Progenitor cell of endocrine pancreas (in vitro differentiated cells): ENCODE data around the gene APP. TPM values are rescaled to one million over a fixed set of nuclear protein-coding genes. Genes with fewer than 3 reads are reported as not detected.
"Not testable (repeated sequence)": the region's sequence is repeated elsewhere in the genome, so short reads cannot be mapped to it uniquely, and the experiment has no call there.

Source experiments
- DNase-seq: peaks from one replicate; pipeline ENCODE4 v3.0.0; 2021; ENCODE audit warnings: low spot score; ENCODE audit not compliant: unreplicated experiment
- H3K27ac Mint-ChIP-seq: 2 replicates; pipeline ENCODE4 v1.8.0; 2021; ENCODE audit warnings: mild to moderate bottlenecking, moderate library complexity, mixed read lengths
- H3K27me3 Mint-ChIP-seq: 2 replicates; pipeline ENCODE4 v1.8.0; 2021; ENCODE audit warnings: mixed read lengths
- H3K36me3 Mint-ChIP-seq: 2 replicates; pipeline ENCODE4 v1.8.0; 2022; ENCODE audit warnings: mixed read lengths; ENCODE audit not compliant: insufficient read depth
- H3K4me1 Mint-ChIP-seq: 2 replicates; pipeline ENCODE4 v1.8.0; 2021; ENCODE audit warnings: low read depth, mixed read lengths
- H3K4me3 Mint-ChIP-seq: 2 replicates; pipeline ENCODE4 v1.8.0; 2021; ENCODE audit warnings: low read depth, mild to moderate bottlenecking, moderate library complexity, mixed read lengths
- H3K9me3 Mint-ChIP-seq: 2 replicates; pipeline ENCODE4 v1.8.0; 2021; ENCODE audit warnings: low read depth, mixed read lengths
- total RNA-seq: library from RNA; stranded (reverse); gene quantifications from 2 replicates; pipeline ENCODE4 v1.2.1, GENCODE V29; 2021
- TF ChIP-seq, protein P1 (sequence below): fragments of 200-600 bp; sonication (generic); IDR thresholded peaks from one replicate; pipeline ENCODE4 v1.5.0; 2021; ENCODE audit warnings: antibody characterized with exemption, mild to moderate bottlenecking; ENCODE audit not compliant: unreplicated experiment

Gene APP
- total RNA-seq, 1 donor from 2014 or later = 631 TPM

DNA sequence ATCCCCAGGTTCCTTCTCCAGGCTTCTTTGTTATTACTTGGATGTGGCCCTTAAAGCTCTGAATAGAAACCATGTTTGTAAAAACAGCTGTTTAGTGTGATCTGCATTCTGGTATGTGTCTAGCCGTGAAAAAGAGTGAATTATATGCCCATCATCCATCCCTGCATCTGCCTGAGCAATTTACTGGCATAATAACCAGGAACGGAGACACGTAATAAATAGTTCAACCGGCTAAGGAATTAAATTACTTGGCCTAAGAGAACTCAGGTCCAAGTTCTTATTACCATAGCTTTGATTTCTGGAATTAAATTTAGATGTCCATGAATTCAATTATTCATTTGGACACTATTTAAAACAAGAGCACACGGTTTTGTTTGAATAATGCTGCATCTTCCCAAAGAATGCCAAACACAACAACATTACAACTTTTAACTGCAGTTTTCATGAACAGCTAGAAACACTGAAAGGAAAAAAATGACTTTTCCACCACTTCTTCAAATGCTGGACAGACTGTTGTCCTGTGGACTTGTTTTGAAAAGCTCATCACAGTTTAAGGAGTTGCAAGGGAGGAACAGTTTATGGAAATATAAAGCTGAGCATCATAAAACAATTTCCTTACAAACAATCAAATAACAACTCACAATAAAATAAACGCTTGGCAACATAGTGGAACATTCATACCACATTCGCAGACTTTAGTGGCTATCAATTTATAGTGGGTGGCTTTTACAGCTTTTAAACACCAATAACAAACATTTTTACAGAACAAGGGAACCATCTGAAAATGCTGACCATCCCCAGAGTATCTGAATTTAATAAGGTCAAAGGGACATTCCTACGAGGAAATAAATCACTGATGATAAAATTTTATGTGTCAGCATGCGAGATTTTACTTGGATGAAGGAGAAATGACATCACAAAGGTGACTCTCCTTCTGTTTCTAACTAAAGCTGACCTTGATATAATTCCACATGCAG is 144.7 kb downstream of the APP start:
- TF ChIP-seq, protein P1, sequence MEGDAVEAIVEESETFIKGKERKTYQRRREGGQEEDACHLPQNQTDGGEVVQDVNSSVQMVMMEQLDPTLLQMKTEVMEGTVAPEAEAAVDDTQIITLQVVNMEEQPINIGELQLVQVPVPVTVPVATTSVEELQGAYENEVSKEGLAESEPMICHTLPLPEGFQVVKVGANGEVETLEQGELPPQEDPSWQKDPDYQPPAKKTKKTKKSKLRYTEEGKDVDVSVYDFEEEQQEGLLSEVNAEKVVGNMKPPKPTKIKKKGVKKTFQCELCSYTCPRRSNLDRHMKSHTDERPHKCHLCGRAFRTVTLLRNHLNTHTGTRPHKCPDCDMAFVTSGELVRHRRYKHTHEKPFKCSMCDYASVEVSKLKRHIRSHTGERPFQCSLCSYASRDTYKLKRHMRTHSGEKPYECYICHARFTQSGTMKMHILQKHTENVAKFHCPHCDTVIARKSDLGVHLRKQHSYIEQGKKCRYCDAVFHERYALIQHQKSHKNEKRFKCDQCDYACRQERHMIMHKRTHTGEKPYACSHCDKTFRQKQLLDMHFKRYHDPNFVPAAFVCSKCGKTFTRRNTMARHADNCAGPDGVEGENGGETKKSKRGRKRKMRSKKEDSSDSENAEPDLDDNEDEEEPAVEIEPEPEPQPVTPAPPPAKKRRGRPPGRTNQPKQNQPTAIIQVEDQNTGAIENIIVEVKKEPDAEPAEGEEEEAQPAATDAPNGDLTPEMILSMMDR = no peak
- H3K9me3 Mint-ChIP-seq = no peaks in the 10 kb centered on the region
- DNase-seq = no peak
- H3K27me3 Mint-ChIP-seq = no peaks in the 10 kb centered on the region
- H3K27ac Mint-ChIP-seq = no peak overlapping the region
- H3K36me3 Mint-ChIP-seq = peaks cover 27% of the 10 kb centered on the region
- no peak overlapping the region for H3K4me3 Mint-ChIP-seq
- H3K4me1 Mint-ChIP-seq = peaks cover 14% of the 10 kb centered on the region

DNA sequence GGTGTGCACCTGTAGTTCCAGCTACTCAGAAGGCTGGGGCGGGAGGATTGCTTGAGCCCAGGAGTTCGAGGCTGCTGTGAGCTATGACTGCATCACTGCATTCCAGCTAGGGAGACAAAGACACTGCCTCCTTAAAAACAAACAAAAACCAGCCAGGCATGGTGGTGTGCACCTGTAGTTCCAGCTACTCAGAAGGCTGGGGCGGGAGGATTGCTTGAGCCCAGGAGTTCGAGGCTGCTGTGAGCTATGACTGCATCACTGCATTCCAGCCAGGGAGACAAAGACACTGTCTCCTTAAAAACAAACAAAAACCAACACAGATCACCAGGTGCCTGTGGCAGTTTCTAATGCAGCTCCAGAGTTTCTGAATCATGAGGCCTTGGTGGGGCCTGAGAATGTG is 147.2 kb downstream of the APP start:
- H3K4me3 Mint-ChIP-seq, H3K27me3 Mint-ChIP-seq, H3K27ac Mint-ChIP-seq, DNase-seq, H3K9me3 Mint-ChIP-seq: not testable (repeated sequence)
- peaks cover 14% of the 10 kb centered on the region for H3K4me1 Mint-ChIP-seq
- peaks cover 23% of the 10 kb centered on the region for H3K36me3 Mint-ChIP-seq

DNA sequence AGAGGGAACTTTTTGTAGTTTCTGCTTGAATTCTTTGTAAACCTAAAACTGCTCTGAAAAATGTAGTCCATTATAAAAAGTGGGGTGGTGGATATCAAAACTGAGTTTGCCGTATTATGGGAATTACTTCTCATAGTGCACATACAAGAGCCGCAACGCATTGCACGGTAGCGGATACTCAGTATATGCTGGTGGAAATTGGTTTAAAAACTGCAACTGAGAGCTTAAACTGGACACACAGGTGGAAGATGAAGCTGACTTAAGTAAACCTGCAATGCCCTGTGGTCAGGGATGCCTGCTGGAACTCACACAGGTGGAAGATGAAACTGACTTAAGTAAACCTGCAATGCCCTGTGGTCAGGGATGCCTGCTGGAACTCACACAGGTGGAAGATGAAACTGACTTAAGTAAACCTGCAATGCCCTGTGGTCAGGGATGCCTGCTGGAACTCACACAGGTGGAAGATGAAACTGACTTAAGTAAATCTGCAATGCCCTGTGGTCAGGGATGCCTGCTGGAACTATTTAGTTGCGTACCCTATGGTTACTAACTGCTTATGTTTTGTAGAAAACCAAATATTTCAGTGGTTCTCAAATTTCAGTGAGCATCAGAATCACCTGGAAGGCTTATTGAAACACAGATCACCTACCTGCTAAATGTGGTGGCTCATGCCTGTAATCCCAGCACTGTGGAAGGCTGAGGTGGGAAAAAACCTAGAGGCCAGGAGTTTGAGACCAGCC is 147.8 kb downstream of the APP start:
- not testable (repeated sequence) for H3K4me3 Mint-ChIP-seq, H3K27me3 Mint-ChIP-seq, H3K9me3 Mint-ChIP-seq, DNase-seq
- Mint-ChIP-seq H3K36me3 (peaks cover 23% of the 10 kb centered on the region), H3K4me1 (peaks cover 14% of the 10 kb centered on the region), H3K27ac (peak overlapping the region; percentile 53)

DNA sequence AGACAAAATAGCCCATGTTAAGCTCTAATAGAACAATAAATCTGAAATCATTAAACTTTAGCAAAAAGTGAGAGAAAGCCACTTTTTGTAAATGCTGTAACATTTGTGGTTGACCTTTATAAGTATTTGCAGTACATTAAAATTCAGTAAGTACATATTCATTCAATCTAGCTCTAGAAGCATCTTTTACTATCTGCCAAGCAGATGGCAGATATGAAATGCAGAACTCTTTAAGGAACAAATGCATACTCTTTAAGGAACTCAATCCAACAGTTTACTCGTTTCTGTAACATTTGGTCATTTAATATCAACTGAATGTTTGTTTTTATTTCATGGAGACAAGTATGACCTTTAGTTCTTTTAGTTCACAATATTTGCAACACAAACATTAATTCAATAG is 150.1 kb downstream of the APP start:
- Mint-ChIP-seq H3K36me3 (peaks cover 26% of the 10 kb centered on the region), H3K27me3 (no peaks in the 10 kb centered on the region), H3K27ac (no peak overlapping the region), H3K9me3 (no peaks in the 10 kb centered on the region), H3K4me3 (no peak overlapping the region), H3K4me1 (peaks cover 5% of the 10 kb centered on the region)
- TF ChIP-seq, protein P1 = no peak
- no peak for DNase-seq

DNA sequence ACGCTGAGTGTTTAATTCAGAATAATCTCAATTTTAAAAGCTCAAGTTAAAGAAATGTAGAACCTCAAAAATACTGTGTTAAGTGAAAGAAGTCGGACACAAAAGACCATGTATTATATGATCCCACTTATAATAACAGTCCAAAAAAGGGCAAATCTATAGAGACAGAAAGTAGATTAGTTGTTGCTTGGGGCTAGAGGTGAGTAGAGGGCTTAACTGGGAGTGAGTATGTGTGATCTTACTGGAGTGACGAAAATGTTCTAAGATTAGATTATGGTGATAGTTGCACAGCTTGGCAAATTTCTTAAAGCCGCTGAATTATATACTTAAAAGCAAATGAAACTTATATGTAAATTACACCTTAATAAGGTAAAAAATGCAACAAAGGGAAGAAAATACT is 150.5 kb downstream of the APP start:
- Mint-ChIP-seq H3K36me3 (peaks cover 26% of the 10 kb centered on the region), H3K27me3 (no peaks in the 10 kb centered on the region), H3K4me3 (no peak overlapping the region), H3K4me1 (peaks cover 7% of the 10 kb centered on the region), H3K27ac (peak overlapping the region; percentile 17), H3K9me3 (no peaks in the 10 kb centered on the region)
- DNase-seq = no peak
- TF ChIP-seq, protein P1 = no peak

DNA sequence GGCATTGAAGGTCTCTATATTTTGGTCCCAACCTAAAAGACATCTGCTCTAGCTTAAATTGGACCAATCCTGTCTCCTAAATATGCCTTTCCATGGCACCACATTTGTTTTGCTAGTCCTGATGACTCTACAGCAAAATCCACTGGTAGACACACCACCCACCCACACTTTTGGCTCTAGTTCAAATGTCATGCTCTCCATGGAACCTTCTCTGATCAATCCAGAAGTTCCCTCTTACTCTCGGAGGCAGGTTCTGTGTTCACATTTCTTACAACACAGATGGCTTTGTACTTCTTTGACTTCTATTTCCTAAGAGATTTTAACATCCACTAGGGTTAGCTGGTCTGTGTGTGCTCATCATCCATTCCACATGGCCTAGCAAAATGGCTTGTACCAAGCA is 151.3 kb downstream of the APP start:
- Mint-ChIP-seq H3K9me3 (no peaks in the 10 kb centered on the region), H3K4me3 (no peak overlapping the region), H3K27ac (no peak overlapping the region), H3K4me1 (peaks cover 8% of the 10 kb centered on the region), H3K36me3 (peaks cover 23% of the 10 kb centered on the region), H3K27me3 (no peaks in the 10 kb centered on the region)
- DNase-seq = no peak
- TF ChIP-seq, protein P1 = no peak
